GM12878 (cell line): Measurements from ENCODE around the gene KIF18A.

Source experiments
- CHD1 ChIP-seq: IDR thresholded peaks from 2 replicates; pipeline ENCODE4 v1.6.1; 2012; ENCODE audit warnings: low read depth, low read length, improper control_type of control experiment
- CTCF ChIP-seq, 3 experiments: IDR thresholded peaks in 2 of 3; conservative IDR thresholded peaks in 1 of 3; 2 replicates each; pipeline ENCODE4 v1.5.1; 2011; ENCODE audit warnings: low read depth in 3 of 3, low read length in 3 of 3, mild to moderate bottlenecking in 3 of 3, control low read depth in 2 of 3, moderate library complexity in 2 of 3, inconsistent platforms in 1 of 3, mixed read lengths in 1 of 3; ENCODE audit not compliant: control insufficient read depth in 2 of 3, insufficient read depth in 1 of 3; ENCODE audit errors: extremely low read depth in 1 of 3
- JUNB ChIP-seq: IDR thresholded peaks from 2 replicates; pipeline ENCODE4 v1.6.1; 2016; ENCODE audit warnings: antibody characterized with exemption, mild to moderate bottlenecking
- RAD21 ChIP-seq: IDR thresholded peaks from 2 replicates; pipeline ENCODE4 v1.6.1; 2011; ENCODE audit warnings: mild to moderate bottlenecking, low read depth, low read length, moderate library complexity; ENCODE audit not compliant: insufficient read depth
- RBBP5 ChIP-seq: fragments of 200-600 bp; sonication (generic); conservative IDR thresholded peaks from 2 replicates; pipeline ENCODE4 v1.6.1; 2016
- REST ChIP-seq: IDR thresholded peaks from 2 replicates; pipeline ENCODE4 v1.6.1; 2012; ENCODE audit warnings: mild to moderate bottlenecking, low read depth, low read length
- SIN3A ChIP-seq: IDR thresholded peaks from 2 replicates; pipeline ENCODE4 v1.6.1; 2012; ENCODE audit warnings: low read depth, low read length, improper control_type of control experiment
- SMAD1 ChIP-seq: fragments of 450-650 bp; IDR thresholded peaks from 2 replicates; pipeline ENCODE4 v1.6.1; 2018; ENCODE audit warnings: mild to moderate bottlenecking, low read depth; ENCODE audit not compliant: partially characterized antibody
- SMC3 ChIP-seq: IDR thresholded peaks from 2 replicates; pipeline ENCODE4 v1.6.1; 2011; ENCODE audit warnings: low read length, improper control_type of control experiment, borderline replicate concordance
- SP1 ChIP-seq: IDR thresholded peaks from one replicate; pipeline ENCODE4 v1.6.1; 2011; ENCODE audit warnings: low read depth, low read length
- SREBF2 ChIP-seq: IDR thresholded peaks from 2 replicates; pipeline ENCODE4 v1.6.1; 2012; ENCODE audit warnings: mild to moderate bottlenecking, low read length
- ZBTB11 ChIP-seq: fragments of 450-650 bp; formaldehyde crosslinking; IDR thresholded peaks from 2 replicates; pipeline ENCODE4 v1.5.0; 2022; ENCODE audit warnings: mild to moderate bottlenecking, missing genetic modification characterization

- TF ChIP-seq CTCF (IDR thresholded peaks at IDR 0.05 in 2 of 3, conservative IDR thresholded peaks at IDR 0.05 in 1 of 3; ENCODE audit: control insufficient read depth in 2 of 3, extremely low read depth in 1 of 3, insufficient read depth in 1 of 3, low read depth in 3 of 3, low read length in 3 of 3) (no peak), RBBP5 (no peak), ZBTB11 (no peak), RAD21 (no peak), SMC3 (no peak), JUNB (no peak), SP1 (no peak), REST (no peak), CHD1 (no peak), SREBF2 (no peak), SIN3A (no peak), SMAD1 (no peak)
These were observed 110.6 kb downstream of the KIF18A start for GRCh38 chr11:27997344-27997743.
